Fibroblast of villous mesenchyme (primary cell): Measurements from ENCODE around the gene ASPG. TPM values are rescaled to one million over a fixed set of nuclear protein-coding genes. Genes with fewer than 3 reads are reported as not detected.

Source experiments
- DNase-seq: peaks from one replicate; pipeline ENCODE4 v3.0.0-alpha.2; 2010; ENCODE audit warnings: low read depth
- H3K4me3 ChIP-seq: 2 replicates; pipeline ENCODE4 v1.5.1; 2011; ENCODE audit warnings: low read depth, mild to moderate bottlenecking, low read length
- total RNA-seq: library from RNA; depleted of rRNA; stranded (reverse); fragments of >200 nt; gene quantifications from 2 replicates; pipeline ENCODE4 v1.2.3, GENCODE V29; 2012
- TF ChIP-seq, protein P1 (sequence below): IDR thresholded peaks from 2 replicates; pipeline ENCODE4 v1.5.1; 2012; ENCODE audit warnings: low read depth, mild to moderate bottlenecking, low read length; ENCODE audit not compliant: insufficient read depth

ASPG gene
- total RNA-seq, 1 donor, result not detected

DNA sequence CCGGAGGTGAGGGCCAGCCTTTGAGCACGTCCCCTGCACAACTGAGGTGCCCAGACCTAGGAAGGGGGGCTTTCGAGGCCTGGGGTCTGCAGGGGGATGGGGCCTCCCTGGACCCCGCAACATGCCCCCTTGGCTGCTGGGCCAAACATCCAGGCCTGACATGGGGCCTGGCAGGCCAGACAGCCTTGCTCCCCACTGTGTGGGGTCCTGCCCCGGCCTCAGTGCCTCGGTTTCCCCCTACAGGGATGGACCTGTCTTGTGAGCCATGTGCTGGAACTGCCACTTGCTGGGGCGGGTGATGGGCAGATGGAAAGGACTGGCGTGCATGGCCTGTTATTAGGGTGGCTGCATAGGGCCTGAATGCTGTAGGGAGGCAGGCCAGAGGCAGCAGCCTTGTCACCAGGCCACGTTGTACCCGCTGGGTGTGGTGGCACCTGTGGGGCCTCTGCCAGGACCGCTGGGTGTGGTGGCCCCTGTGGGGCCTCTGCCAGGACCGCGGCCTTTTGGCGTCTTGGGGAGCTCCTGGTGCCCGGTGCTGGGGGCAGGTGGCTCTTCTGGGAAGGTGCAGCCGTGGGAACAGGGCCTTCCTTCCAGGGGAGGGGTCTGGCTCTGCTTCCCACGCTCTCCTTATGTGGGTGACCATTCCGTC lies 20.4 kb downstream of the ASPG start:
- no peak for DNase-seq
- TF ChIP-seq, protein P1, sequence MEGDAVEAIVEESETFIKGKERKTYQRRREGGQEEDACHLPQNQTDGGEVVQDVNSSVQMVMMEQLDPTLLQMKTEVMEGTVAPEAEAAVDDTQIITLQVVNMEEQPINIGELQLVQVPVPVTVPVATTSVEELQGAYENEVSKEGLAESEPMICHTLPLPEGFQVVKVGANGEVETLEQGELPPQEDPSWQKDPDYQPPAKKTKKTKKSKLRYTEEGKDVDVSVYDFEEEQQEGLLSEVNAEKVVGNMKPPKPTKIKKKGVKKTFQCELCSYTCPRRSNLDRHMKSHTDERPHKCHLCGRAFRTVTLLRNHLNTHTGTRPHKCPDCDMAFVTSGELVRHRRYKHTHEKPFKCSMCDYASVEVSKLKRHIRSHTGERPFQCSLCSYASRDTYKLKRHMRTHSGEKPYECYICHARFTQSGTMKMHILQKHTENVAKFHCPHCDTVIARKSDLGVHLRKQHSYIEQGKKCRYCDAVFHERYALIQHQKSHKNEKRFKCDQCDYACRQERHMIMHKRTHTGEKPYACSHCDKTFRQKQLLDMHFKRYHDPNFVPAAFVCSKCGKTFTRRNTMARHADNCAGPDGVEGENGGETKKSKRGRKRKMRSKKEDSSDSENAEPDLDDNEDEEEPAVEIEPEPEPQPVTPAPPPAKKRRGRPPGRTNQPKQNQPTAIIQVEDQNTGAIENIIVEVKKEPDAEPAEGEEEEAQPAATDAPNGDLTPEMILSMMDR, result no peak
- H3K4me3 ChIP-seq, result no peak overlapping the region

DNA sequence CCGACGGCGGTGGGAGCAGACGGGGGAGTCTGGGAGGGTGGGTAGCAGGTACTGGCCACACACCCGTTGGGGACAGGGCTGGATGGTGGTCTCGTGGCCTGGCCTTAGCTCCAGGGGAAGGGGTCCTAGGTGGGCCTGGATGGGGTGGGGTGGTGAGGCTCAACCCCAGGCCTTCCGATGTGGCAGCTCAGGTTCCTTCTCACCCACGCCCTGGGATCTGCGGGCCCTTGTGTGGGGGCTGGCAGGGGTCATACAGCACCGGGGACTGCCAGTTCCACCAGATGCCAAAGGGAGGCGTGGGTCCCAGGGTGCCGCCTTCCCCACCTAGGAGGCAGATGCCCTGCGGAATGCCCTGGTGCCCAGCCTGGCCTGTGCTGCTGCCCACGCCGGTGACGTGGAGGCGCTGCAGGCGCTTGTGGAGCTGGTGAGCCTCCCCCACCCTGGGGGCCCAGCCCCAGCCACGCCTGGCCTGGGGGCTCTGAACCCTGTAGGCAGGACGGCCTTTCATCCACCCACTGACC lies 21.0 kb downstream of the ASPG start:
- TF ChIP-seq, protein P1, result no peak
- DNase-seq, result no peak
- H3K4me3 ChIP-seq, result no peak overlapping the region

DNA sequence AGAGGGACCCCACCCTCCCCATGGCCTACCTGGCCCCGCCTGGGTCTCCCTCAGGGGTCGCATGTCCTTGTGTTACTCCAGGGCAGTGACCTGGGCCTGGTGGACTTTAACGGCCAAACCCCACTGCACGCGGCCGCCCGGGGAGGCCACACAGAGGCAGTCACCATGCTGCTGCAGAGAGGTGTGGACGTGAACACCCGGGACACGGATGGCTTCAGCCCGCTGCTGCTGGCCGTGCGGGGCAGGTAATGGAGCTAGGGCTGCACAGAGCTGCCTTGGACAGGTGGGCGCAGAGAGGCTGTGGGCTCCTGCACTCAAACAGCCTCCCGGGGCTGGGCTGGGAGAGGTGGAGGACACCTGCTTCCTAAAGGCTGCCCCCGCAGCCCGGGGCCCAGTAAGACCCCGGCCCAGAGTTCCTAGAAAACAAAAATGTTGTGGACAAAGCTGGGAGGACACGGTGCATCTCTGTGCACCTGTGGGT lies 21.6 kb downstream of the ASPG start:
- no peak overlapping the region for H3K4me3 ChIP-seq
- no peak for DNase-seq
- TF ChIP-seq, protein P1, result no peak

DNA sequence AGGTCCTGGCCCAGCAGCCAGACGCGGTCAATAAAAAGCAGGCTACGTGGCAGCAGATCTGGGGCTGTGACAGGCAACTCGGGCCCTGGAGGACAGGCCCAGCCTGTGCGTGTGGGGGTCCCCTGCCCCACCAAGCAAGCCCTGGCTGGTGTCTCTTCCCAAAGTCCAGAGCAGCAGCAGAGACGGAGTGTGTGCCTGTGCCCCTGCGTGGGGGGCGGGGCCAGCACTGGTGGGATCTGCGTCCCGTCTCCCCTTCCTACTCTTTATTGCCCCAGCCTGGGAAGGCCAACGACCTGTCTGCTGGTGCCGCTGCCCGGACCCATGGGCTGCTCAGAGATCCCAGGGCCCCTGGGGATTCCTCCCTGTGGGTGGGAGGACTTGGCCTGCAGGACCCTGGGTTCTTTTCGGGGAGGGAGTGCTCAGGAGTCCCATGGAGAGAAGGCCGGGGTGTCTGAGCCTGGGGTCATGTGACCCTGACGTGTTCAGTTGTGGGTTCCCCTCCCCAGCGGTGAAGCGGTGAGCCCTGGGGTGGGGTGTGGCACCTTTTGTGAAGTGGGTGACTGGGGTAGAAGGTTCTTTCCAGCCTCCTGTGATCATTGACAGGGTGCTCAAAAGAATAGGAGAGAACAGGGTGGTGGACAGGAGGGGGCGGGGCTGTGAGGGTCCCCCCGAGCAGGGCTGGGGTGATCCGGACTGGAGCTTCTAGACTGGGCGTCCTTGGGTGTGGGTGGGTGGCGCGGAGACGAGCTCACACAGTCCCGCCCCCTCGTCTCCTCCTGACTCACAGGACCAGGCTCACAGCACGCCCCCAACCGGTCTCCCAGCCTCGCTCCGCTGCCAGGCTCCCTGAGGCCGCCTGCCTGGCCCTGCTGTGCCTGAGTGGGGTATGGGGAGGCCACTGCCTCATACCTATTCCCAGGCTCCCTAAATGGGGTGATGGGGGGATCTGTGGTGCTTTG lies 22.4 kb downstream of the ASPG start:
- no peak for DNase-seq
- H3K4me3 ChIP-seq, result no peak overlapping the region
- TF ChIP-seq, protein P1, result no peak

DNA sequence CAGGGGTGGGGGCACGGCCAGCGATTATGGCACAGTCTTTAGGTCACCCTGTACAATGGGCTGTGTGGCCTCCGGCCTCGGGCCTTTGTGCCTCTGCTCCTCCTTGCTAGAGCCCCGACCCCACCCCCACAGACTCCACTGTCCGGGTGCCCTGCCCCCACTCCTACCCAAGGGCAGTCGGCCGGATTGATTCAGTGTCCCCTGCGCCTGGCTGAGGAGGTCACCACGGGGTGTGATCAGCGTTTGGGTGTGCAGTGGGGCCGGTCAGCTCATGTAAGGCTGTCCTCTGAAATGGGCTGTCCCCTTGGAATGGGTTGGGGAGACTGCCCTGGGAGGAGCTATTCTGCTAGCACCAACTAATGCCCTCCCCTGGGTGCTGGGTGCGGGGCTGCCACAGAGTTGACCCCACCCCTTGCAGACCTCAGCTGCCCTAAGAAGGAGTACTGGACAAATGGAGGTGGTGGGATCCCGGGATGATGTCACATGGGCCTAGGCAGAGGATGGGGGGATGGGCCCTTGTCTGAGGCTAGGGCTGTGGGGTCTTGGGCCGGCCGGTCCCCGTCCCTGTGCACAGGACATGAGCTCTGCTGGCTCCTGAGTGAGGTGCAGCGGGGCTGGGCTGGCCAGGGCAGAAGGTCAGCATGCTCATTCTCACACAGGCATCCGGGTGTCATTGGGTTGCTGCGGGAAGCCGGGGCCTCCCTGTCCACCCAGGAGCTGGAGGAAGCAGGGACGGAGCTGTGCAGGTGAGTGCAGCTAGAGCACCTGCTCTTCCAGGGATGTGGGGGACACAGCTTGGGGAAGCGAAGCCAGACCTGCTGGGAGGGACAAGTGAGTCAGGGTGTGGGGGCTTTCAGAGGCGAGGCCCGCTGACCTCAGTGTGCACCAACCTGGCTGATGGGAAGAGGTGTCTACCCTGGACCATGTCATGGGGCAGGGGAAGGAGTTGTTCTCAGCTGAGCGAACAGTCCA lies 23.4 kb downstream of the ASPG start:
- TF ChIP-seq, protein P1, result no peak
- no peak overlapping the region for H3K4me3 ChIP-seq
- no peak for DNase-seq
